Measurements from ENCODE around the gene TMIGD1. TPM values are rescaled to one million over a fixed set of nuclear protein-coding genes. Genes with fewer than 3 reads are reported as not detected.
A peak's percentile ranks its signal among the peaks of the same experiment; 100 is the strongest.
"Not testable (repeated sequence)": the region's sequence is repeated elsewhere in the genome, so short reads cannot be mapped to it uniquely, and the experiment has no call there.

TMIGD1 gene
- total RNA-seq, 1 donor from 2014 or later, result not detected

DNA sequence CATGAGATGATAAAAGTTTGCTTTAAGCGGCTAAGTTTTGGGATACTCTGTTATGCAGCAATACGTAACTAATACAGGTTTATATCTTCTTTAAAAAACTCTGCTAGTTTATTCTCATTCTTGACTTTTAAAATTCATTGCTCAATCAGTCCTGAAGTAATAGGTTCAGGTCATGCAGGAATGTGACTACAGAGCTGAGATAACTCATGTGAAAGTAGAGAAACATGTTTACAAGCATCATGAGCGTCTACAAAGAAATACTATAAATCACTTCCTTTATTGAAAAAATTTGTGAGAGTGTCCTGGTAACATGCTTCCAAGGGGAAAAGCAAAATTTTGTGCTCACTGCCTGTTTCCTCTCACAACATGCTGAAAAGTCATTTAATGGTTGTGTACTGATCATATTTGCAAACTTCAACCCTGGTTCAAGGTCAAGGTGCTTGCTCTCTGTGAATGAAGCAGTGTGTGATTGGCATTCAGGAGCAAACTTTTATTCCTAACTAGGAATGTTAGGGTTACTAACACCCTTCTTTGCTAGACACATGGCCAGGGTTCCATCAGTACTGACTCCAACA lies 12.5 kb upstream of the TMIGD1 start:
- no peaks in the 10 kb centered on the region for H3K36me3 Mint-ChIP-seq (ENCODE audit: insufficient read depth)
- H3K27ac Mint-ChIP-seq, result peak overlapping the region; percentile 45
- TF ChIP-seq, protein P1, sequence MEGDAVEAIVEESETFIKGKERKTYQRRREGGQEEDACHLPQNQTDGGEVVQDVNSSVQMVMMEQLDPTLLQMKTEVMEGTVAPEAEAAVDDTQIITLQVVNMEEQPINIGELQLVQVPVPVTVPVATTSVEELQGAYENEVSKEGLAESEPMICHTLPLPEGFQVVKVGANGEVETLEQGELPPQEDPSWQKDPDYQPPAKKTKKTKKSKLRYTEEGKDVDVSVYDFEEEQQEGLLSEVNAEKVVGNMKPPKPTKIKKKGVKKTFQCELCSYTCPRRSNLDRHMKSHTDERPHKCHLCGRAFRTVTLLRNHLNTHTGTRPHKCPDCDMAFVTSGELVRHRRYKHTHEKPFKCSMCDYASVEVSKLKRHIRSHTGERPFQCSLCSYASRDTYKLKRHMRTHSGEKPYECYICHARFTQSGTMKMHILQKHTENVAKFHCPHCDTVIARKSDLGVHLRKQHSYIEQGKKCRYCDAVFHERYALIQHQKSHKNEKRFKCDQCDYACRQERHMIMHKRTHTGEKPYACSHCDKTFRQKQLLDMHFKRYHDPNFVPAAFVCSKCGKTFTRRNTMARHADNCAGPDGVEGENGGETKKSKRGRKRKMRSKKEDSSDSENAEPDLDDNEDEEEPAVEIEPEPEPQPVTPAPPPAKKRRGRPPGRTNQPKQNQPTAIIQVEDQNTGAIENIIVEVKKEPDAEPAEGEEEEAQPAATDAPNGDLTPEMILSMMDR (IDR thresholded peaks at IDR 0.05; ENCODE audit: unreplicated experiment), result no peak
- H3K4me3 Mint-ChIP-seq (ENCODE audit: low read depth), result peak overlapping the region; percentile 14
- no peak for DNase-seq (ENCODE audit: low spot score, unreplicated experiment)
- H3K4me1 Mint-ChIP-seq (ENCODE audit: low read depth), result peaks cover 51% of the 10 kb centered on the region
- no peaks in the 10 kb centered on the region for H3K27me3 Mint-ChIP-seq
- H3K9me3 Mint-ChIP-seq (ENCODE audit: low read depth), result no peaks in the 10 kb centered on the region

- no peak for DNase-seq (ENCODE audit: low spot score, unreplicated experiment)
Measured at GRCh38 chr17:30345527-30346075, 11.7 kb upstream of the TMIGD1 start.

GRCh38 chr17:30345089-30345433 lies 11.2 kb upstream of the TMIGD1 start:
- TF ChIP-seq, protein P1 (IDR thresholded peaks at IDR 0.05; ENCODE audit: unreplicated experiment), result no peak
- Mint-ChIP-seq H3K9me3 (ENCODE audit: low read depth) (no peaks in the 10 kb centered on the region), H3K4me3 (ENCODE audit: low read depth) (peak overlapping the region; percentile 44), H3K36me3 (ENCODE audit: insufficient read depth) (no peaks in the 10 kb centered on the region), H3K27ac (peak overlapping the region; percentile 98), H3K4me1 (ENCODE audit: low read depth) (peaks cover 61% of the 10 kb centered on the region), H3K27me3 (no peaks in the 10 kb centered on the region)
- no peak for DNase-seq (ENCODE audit: low spot score, unreplicated experiment)

More at GRCh38 chr17:30345527-30346075, 11.7 kb upstream of the TMIGD1 start:
- Mint-ChIP-seq H3K9me3 (ENCODE audit: low read depth) (no peaks in the 10 kb centered on the region), H3K36me3 (ENCODE audit: insufficient read depth) (no peaks in the 10 kb centered on the region), H3K4me1 (ENCODE audit: low read depth) (peaks cover 55% of the 10 kb centered on the region), H3K27ac (peak overlapping the region; percentile 45), H3K27me3 (no peaks in the 10 kb centered on the region), H3K4me3 (ENCODE audit: low read depth) (peak overlapping the region; percentile 14)
- TF ChIP-seq, protein P1 (IDR thresholded peaks at IDR 0.05; ENCODE audit: unreplicated experiment), result no peak

- Mint-ChIP-seq H3K36me3 (ENCODE audit: insufficient read depth) (no peaks in the 10 kb centered on the region), H3K9me3 (ENCODE audit: low read depth) (no peaks in the 10 kb centered on the region), H3K4me3 (ENCODE audit: low read depth) (peak overlapping the region; percentile 44), H3K4me1 (ENCODE audit: low read depth) (peaks cover 63% of the 10 kb centered on the region), H3K27ac (peak overlapping the region; percentile 98), H3K27me3 (no peaks in the 10 kb centered on the region)
- TF ChIP-seq, protein P1 (IDR thresholded peaks at IDR 0.05; ENCODE audit: unreplicated experiment), result no peak
- DNase-seq (ENCODE audit: low spot score, unreplicated experiment), result peak; percentile 19
Measured at GRCh38 chr17:30344283-30345088, 10.6 kb upstream of the TMIGD1 start.

- Mint-ChIP-seq H3K9me3 (ENCODE audit: low read depth) (no peaks in the 10 kb centered on the region), H3K4me1 (ENCODE audit: low read depth) (peaks cover 63% of the 10 kb centered on the region), H3K4me3 (ENCODE audit: low read depth) (peak overlapping the region; percentile 4), H3K36me3 (ENCODE audit: insufficient read depth) (no peaks in the 10 kb centered on the region), H3K27me3 (no peaks in the 10 kb centered on the region), H3K27ac (peak overlapping the region; percentile 98)
- TF ChIP-seq, protein P1 (IDR thresholded peaks at IDR 0.05; ENCODE audit: unreplicated experiment), result no peak
- no peak for DNase-seq (ENCODE audit: low spot score, unreplicated experiment)
Measured at GRCh38 chr17:30343796-30344195, 9.9 kb upstream of the TMIGD1 start.

- H3K27me3 Mint-ChIP-seq; H3K4me3 Mint-ChIP-seq (ENCODE audit: low read depth); H3K9me3 Mint-ChIP-seq (ENCODE audit: low read depth); DNase-seq (ENCODE audit: low spot score, unreplicated experiment); H3K36me3 Mint-ChIP-seq (ENCODE audit: insufficient read depth): not testable (repeated sequence)
- Mint-ChIP-seq H3K27ac (peak overlapping the region; percentile 98), H3K4me1 (ENCODE audit: low read depth) (peaks cover 63% of the 10 kb centered on the region)
Measured at GRCh38 chr17:30343244-30343643, 9.4 kb upstream of the TMIGD1 start.
